HG02623 (cell line): ENCODE data around the gene STX19.
A peak's percentile ranks its signal among the peaks of the same experiment; 100 is the strongest.
"Not testable (repeated sequence)": the region's sequence is repeated elsewhere in the genome, so short reads cannot be mapped to it uniquely, and the experiment has no call there.

Source experiments
- ATAC-seq: cut with Tn5 transposase; IDR thresholded peaks from one replicate; pipeline ENCODE4 v1.9.1; 2021; ENCODE audit warnings: moderate library complexity; ENCODE audit not compliant: unreplicated experiment

The STX19 gene

DNA sequence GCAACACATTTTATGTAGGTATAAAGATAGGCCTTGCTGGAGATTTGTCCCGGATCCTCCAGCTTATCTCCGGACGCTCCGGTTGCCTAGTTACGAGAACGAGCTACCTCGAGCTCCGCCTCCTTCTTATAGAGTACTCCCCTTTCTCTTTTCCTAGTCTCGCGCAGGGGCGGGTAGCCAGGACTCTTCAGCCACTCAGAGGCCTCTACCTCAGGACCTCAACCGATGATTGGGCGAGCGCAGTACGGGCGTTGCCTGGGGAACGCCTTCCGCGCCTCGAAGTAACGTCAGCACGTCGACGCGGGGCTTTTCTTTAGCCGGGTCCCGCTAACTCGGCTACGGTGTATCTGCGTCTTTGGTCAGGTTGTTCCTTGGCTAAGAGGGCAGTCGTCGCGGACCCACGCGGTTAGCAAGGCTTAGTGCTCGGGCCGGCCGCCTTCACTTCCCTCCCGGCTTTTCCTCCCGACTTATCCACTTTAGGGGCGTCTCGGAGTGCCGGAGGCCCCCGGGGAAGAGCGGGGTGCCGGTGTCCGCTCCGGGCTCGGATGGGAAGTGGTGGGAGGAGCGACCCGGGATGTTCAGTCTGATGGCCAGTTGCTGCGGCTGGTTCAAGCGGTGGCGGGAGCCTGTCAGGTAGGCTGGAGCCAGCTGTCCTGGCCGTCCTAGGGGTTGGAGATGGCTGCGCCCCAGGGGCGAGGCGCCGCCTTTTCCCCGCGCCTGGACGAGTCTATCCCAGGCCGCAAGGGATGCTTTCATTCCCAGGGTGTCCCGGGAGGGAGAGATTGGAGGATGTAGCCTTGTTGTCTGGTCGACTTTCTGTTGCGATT, 48.3 kb downstream of the STX19 start, which contains the start of gene ARL13B:
TSS of gene ARL13B (plus strand) at position 306 of the 827 bp plus-strand sequence. CDS start at position 575, 269 bp downstream.
- peak; percentile 100 for ATAC-seq

- peak; percentile 82 for ATAC-seq
These were observed 55.0 kb downstream of the STX19 start, which contains the start of gene PROS1 for GRCh38 chr3:93973131-93974126. PROS1 (minus strand) TSS chr3:93973896; CDS start chr3:93973749, 147 bp downstream.

DNA sequence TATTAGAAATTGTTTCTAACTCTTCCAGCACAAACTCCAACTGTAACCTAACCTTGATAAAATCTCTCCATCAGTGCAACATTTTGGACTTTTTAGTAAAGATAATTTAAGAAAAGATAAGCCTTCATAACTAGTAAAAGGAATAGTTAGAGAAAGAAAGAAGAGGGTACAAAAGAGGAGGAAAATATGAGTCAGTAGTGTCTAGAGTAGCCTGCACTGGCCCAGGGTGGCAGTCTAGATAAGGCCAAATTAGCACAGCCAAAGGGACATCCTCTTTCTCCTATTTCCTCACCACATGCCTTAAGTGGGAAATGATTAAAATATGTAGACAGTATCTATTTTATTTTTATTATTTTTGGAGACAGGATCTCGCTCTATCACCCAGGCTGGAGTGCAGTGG, 58.4 kb downstream of the STX19 start:
- ATAC-seq, result no peak

GRCh38 chr3:93969443-93969842, 59.0 kb downstream of the STX19 start:
- no peak for ATAC-seq

DNA sequence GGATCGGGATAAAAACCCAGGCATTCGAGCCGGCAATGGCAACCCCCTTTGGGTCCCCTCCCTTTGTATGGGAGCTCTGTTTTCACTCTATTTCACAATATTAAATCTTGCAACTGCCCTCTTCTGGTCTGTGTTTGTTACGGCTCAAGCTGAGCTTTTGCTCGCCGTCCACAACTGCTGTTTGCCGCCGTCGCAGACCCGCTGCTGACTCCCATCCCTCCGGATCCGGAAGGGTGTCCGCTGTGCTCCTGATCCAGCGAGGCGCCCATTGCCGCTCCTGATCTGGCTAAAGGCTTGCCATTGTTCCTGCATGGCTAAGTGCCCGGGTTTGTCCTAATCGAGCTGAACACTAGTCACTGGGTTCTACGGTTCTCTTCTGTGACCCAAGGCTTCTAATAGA, 63.3 kb downstream of the STX19 start:
- not testable (repeated sequence) for ATAC-seq
